Glutamatergic neuron (in vitro differentiated cells): Measurements from ENCODE around the gene FGA. TPM values are rescaled to one million over a fixed set of nuclear protein-coding genes. Genes with fewer than 3 reads are reported as not detected.

ENCODE experiments used
- DNase-seq: peaks from one replicate; pipeline ENCODE4 v3.0.0; 2022
- H3K27ac Mint-ChIP-seq: one replicate; pipeline ENCODE4 v1.8.0; 2020; ENCODE audit warnings: mild to moderate bottlenecking, mixed read lengths, inconsistent platforms; ENCODE audit not compliant: unreplicated experiment
- H3K27me3 Mint-ChIP-seq: one replicate; pipeline ENCODE4 v1.8.0; 2020; ENCODE audit warnings: mild to moderate bottlenecking, moderate library complexity, mixed read lengths, inconsistent platforms; ENCODE audit not compliant: unreplicated experiment
- H3K36me3 Mint-ChIP-seq: one replicate; pipeline ENCODE4 v1.8.0; 2020; ENCODE audit warnings: mild to moderate bottlenecking, mixed read lengths, inconsistent platforms; ENCODE audit not compliant: unreplicated experiment
- H3K4me1 Mint-ChIP-seq: one replicate; pipeline ENCODE4 v1.8.0; 2020; ENCODE audit warnings: mild to moderate bottlenecking, low read depth, mixed read lengths, inconsistent platforms; ENCODE audit not compliant: unreplicated experiment
- H3K4me3 Mint-ChIP-seq: one replicate; pipeline ENCODE4 v1.8.0; 2020; ENCODE audit warnings: mild to moderate bottlenecking, mixed read lengths, inconsistent platforms; ENCODE audit not compliant: unreplicated experiment
- H3K9me3 Mint-ChIP-seq: one replicate; pipeline ENCODE4 v1.8.0; 2020; ENCODE audit warnings: mild to moderate bottlenecking, moderate library complexity, mixed read lengths, inconsistent platforms; ENCODE audit not compliant: unreplicated experiment
- CTCF ChIP-seq: fragments of 200-600 bp; sonication (generic); IDR thresholded peaks from one replicate; pipeline ENCODE4 v1.5.0; 2021; ENCODE audit not compliant: partially characterized antibody, unreplicated experiment
- long read RNA-seq: library from polyadenylated mRNA; unstranded; transcript quantifications from one replicate; pipeline ENCODE4 v2.0.0, GENCODE V29; 2020; ENCODE audit not compliant: unreplicated experiment
- total RNA-seq: library from RNA; stranded (reverse); fragmentation: NEBNext Ultra II Directional; extraction: Animal tissue kit (Norgen Biotek cat#: 25700); gene quantifications from one replicate; pipeline ENCODE4 v1.2.1, GENCODE V29; 2021; ENCODE audit not compliant: unreplicated experiment

Gene FGA
- not detected for total RNA-seq
- long read RNA-seq, result 0 reads

GRCh38 chr4:154590329-154591006, at the start of gene FGA:
TSS of gene FGA (minus strand) at chr4:154590742. CDS start at chr4:154590687, 55 bp downstream.
- H3K27ac Mint-ChIP-seq, result no peak within 1 kb of the TSS

GRCh38 chr4:154634058-154634457, 43.5 kb upstream of the FGA start:
- Mint-ChIP-seq H3K36me3 (no peaks in the 10 kb centered on the region), H3K4me1 (no peaks in the 10 kb centered on the region), H3K27me3 (peaks cover 2% of the 10 kb centered on the region), H3K9me3 (no peaks in the 10 kb centered on the region), H3K4me3 (no peak overlapping the region), H3K27ac (no peak overlapping the region)
- DNase-seq, result no peak
- TF ChIP-seq CTCF, result no peak

More at GRCh38 chr4:154590329-154591006, at the start of gene FGA:
- H3K36me3 Mint-ChIP-seq, result no peaks in the 10 kb centered on the region
- H3K27me3 Mint-ChIP-seq, result no peaks in the 10 kb centered on the region
- H3K4me1 Mint-ChIP-seq, result no peaks in the 10 kb centered on the region
- no peak within 1 kb of the TSS for H3K4me3 Mint-ChIP-seq
- H3K9me3 Mint-ChIP-seq, result no peaks in the 10 kb centered on the region
- no peak for TF ChIP-seq CTCF
- DNase-seq, result no peak

GRCh38 chr4:154631828-154632227, 41.3 kb upstream of the FGA start:
- H3K27ac Mint-ChIP-seq, result no peak overlapping the region
- no peak for TF ChIP-seq CTCF
- no peaks in the 10 kb centered on the region for H3K4me1 Mint-ChIP-seq

GRCh38 chr4:154630324-154630723, 39.8 kb upstream of the FGA start:
- peaks cover 2% of the 10 kb centered on the region for H3K27me3 Mint-ChIP-seq

More at GRCh38 chr4:154631828-154632227, 41.3 kb upstream of the FGA start:
- H3K9me3 Mint-ChIP-seq, result no peaks in the 10 kb centered on the region
- H3K4me3 Mint-ChIP-seq, result no peak overlapping the region
- no peak for DNase-seq
- H3K36me3 Mint-ChIP-seq, result no peaks in the 10 kb centered on the region
- peaks cover 2% of the 10 kb centered on the region for H3K27me3 Mint-ChIP-seq

More at GRCh38 chr4:154630324-154630723, 39.8 kb upstream of the FGA start:
- no peak for TF ChIP-seq CTCF
- no peak overlapping the region for H3K27ac Mint-ChIP-seq
- no peak for DNase-seq
- H3K9me3 Mint-ChIP-seq, result no peaks in the 10 kb centered on the region
- no peaks in the 10 kb centered on the region for H3K36me3 Mint-ChIP-seq
- H3K4me1 Mint-ChIP-seq, result peaks cover 2% of the 10 kb centered on the region
- H3K4me3 Mint-ChIP-seq, result no peak overlapping the region
